A673 (cell line): Measurements from ENCODE around the gene LFNG.

Source experiments
- EZH2 ChIP-seq: fragments of 200-600 bp; sonication (generic); IDR thresholded peaks from 2 replicates; pipeline ENCODE4 v1.6.1; 2017; ENCODE audit warnings: borderline replicate concordance, low read depth, mild to moderate bottlenecking, mixed read lengths, antibody characterized with exemption, low read length; ENCODE audit not compliant: poor library complexity, severe bottlenecking
- TF ChIP-seq, protein P1 (sequence below): fragments of 300-800, 200-600 bp; sonication (generic); conservative IDR thresholded peaks from 2 replicates; pipeline ENCODE4 v1.5.1; 2017; ENCODE audit warnings: low read depth, mild to moderate bottlenecking, antibody characterized with exemption, low read length, moderate library complexity, mixed read lengths

DNA sequence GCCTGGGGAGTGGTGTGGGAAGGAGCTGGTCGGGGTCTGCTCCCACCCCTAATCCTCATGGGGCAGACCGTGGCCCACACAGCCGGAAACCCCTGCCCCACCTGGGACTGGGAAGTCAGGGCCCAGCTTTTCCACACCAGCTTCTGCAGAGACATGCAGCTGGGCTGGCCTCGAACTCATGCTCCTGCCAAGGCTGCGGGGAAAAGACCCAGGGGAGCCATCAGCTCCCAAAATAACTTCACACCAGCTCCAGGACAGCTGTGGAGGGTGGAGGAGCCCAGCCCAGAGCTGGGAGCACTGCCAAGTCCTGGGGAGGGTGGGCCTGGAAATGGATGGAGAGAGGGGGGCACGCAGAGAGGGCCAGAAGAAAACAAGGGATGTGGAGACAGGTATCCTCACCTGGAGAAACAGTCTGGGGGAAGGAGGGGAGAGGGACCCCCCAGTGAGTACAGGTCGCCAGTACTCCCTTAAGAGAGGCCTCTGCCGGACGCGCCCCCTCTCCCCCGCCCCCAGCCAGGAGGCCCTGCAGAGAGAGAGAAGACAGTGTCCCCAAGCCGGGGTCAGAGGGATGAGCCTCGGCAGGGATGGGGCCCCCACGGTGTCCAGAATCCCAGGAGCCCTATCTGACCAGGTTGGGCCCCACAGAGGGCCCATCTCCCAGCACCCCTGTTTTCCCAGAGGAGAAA is 31.8 kb upstream of the LFNG start:
- TF ChIP-seq, protein P1, sequence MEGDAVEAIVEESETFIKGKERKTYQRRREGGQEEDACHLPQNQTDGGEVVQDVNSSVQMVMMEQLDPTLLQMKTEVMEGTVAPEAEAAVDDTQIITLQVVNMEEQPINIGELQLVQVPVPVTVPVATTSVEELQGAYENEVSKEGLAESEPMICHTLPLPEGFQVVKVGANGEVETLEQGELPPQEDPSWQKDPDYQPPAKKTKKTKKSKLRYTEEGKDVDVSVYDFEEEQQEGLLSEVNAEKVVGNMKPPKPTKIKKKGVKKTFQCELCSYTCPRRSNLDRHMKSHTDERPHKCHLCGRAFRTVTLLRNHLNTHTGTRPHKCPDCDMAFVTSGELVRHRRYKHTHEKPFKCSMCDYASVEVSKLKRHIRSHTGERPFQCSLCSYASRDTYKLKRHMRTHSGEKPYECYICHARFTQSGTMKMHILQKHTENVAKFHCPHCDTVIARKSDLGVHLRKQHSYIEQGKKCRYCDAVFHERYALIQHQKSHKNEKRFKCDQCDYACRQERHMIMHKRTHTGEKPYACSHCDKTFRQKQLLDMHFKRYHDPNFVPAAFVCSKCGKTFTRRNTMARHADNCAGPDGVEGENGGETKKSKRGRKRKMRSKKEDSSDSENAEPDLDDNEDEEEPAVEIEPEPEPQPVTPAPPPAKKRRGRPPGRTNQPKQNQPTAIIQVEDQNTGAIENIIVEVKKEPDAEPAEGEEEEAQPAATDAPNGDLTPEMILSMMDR: no peak
- TF ChIP-seq EZH2: no peak
